GM21786 (cell line): Measurements from ENCODE around the gene SPDYE1.
A peak's percentile ranks its signal among the peaks of the same experiment; 100 is the strongest.
"Not testable (repeated sequence)": the region's sequence is repeated elsewhere in the genome, so short reads cannot be mapped to it uniquely, and the experiment has no call there.

Experiments used
- ATAC-seq: cut with Tn5 transposase; IDR thresholded peaks from one replicate; pipeline ENCODE4 v1.9.1; 2021; ENCODE audit not compliant: unreplicated experiment

Gene SPDYE1

DNA sequence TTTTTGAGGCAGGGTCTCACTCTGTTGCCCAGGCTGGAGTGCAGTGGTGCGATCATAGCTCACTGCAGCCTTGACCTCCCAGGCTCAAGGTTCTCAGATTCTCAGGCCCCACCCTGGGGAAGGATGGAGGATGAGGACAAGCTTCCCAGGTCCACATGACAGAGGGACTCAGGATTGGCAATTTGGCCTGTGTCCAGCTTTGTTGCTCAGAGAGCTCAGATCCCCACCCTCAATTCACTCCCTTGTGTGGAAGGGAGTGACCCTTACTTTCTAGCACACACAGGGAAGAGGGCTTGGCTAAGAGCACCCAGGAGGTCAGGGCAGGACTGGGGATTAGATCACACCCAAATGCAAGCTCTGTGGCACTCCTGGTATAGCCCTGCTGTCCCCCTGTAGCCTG, 6.9 kb upstream of the SPDYE1 start:
- not testable (repeated sequence) for ATAC-seq

DNA sequence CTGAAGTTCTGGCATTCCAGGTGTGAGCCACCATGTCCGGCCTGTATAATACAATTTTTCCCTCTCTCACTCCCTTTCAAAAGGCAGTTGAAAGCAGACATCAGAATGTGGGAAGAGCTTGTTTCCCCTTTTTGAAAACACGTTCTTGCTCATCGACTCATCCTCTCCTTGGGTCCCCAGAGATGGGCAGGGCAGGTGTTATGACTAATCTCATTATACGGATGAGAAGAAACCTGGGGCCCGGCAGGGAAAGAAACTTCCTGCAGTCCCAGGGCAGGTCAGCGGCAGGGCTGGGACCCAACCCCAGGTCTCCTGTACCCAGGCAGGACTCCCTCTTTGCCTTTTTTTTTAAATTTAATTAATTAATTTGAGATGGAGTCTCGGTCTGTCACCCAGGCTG, 4.8 kb upstream of the SPDYE1 start:
- ATAC-seq, result peak; percentile 99

DNA sequence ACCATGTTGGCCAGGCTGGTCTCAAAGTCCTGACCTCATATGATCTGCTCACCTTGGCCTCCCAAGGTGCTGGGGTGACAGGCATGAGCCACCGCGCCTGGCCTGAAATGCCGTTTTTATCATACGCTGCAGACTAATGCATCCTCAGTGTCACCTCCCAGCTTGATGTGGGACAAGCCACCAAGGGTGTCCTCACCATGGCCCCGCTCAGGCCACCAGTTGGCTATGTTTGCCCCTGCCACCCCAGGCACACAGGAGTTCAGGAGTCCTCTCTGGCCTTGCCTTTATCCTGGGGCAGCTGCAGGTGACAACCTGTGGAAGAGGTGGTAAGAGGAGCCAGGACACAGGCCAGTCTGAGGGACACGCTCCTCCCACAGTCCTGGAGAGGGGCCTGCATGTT, 3.0 kb upstream of the SPDYE1 start:
- ATAC-seq, result not testable (repeated sequence)

DNA sequence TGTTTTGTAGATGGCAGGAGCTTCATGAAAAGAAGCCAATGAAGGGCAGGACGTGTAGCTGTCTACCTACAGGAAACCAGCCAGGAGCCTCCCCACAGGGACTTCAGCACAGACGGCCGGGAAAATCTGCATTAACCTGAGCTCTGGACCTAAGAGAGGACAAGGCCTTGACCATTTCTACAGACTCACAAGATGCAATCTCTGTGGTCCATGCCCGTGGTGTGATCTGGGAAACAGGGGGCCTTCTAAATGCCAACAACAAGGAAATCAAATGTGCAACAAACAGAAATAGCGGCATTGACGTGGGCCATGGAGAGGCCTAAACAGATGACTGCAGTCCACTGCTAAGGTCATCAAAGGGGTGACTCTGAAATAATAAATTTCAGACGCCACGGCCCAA, 14.4 kb downstream of the SPDYE1 start:
- ATAC-seq, result not testable (repeated sequence)

DNA sequence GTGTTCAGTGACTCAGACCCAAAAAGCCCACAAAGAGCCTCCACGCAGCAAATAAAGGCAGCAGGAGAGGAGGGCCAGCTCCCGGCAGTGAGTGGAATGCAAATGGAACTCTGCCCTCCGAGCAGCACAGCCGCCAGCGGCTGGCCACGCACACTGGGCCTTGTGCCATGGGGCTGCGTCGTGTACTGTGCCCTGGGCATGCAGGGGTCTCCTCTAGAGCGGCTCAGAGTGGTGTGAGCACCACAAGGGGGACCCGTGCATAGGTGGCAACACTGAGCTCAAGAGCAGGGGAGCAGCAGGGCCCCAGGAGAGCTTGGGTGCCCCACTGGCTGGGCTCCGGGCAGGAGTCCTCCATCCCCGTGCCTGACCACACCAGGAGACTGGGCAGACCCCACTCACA, 17.4 kb downstream of the SPDYE1 start:
- ATAC-seq, result not testable (repeated sequence)

DNA sequence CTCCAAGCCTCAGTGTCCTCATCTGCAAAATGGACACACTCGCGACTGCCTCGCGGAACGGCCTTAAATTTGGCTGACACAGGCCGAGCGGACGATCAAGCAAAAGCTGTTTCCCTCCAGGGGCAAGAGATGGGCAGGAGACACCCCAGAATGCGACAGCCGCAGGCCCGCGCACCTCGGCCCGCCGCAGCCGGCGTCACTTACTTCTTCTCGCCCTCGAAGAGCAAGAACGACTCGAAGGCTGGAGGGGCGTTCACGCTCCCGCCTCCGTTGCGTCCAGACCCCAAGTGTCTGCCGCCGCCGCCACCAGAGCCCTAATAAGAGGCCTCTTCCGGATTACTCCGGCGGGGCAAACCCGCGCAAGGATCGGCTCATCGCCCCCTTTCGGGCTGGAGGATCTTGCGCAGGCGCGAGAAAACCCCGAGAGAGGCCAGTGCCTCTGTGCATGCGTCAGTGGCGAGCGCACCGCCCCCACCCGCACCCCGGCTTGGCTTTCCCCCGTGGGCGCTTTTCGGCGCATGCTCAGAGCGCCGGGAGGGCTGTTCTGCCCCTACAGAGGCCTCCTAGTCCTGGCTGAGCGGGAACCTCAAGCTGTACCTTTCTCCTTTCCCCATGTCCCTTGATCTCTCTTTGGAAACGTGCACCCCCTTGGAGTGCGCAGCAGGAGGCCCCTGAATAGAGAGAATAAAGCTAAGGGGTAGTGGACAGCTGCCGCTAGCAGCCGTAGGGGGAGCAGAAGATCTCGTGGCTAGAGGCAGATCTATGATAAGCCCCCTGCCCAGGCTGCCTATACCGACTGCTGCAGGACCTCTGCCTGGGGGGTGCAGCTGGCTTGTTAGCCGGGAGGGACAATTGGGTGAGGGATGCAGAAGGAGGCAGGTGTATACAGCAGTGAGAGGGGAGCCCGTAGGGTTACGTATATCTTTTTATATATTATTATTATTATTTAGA, 21.4 kb downstream of the SPDYE1 start:
- ATAC-seq, result peak; percentile 89

DNA sequence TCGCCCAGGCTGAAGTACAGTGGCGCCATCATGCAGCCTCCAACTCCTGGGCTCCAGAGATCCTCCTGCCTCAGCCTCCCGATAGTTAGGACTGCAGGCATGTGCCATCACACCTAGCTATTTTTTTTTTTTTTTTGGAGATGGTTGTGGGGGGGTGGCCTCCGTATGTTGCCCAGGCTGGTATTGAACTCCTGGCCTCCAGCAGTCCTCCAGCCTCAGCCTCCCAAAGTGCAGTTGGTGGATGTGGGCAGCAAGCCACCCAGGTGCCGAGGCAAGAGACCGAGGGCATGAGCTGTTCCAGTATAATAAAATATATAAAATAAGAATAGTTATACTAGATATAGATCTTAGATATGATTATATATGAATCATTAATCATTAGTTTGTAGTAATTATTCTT, 22.1 kb downstream of the SPDYE1 start:
- not testable (repeated sequence) for ATAC-seq

DNA sequence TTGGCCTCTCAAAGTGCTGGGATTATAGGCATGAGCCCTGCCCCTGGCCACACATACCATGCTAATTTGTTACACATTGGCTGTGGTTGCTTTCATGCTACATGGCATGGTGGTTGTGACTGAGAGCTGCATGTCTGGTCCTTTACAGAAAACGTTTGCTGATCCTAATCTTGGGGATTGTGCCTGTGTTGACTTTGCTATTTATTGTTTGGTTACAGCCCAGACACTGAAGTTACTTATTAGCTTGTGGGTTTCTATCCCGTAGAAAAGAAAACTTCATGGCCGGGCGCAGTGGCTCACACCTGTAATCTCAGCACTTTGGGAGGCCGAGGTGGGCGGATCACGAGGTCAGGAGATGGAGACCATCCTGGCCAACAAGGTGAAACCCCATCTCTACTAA, 24.4 kb downstream of the SPDYE1 start:
- ATAC-seq, result not testable (repeated sequence)

DNA sequence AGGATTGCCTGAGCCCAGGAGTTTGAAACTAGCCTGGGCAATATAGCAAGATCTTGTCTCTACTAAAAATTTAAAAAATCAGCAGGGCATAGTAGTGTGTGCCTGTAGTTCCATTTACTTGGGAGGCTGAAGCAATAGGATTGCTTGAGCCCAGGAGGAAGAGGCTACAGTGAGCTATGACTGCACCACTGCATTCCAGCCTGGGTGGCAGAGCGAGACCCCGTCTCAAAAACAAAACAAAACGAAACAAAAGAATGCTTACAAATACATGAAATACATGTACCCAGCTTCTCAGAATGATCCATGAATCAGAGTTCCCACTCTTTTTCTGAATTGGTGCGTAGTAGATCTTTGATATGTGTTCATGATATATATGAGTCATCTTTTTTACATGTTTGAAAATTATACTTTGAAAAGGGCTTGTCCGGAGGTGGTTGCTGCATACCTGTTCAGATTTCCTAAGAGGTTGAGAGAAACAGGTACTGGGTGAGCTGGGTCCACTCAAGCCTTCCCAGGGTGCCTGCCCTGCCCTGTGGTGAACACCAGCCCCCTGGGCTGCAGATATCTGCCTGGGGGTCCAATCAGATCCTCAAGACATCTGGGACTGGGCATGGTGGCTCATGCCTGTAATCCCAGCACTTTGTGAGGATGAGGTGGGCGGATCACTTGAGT, 25.2 kb downstream of the SPDYE1 start:
- not testable (repeated sequence) for ATAC-seq

DNA sequence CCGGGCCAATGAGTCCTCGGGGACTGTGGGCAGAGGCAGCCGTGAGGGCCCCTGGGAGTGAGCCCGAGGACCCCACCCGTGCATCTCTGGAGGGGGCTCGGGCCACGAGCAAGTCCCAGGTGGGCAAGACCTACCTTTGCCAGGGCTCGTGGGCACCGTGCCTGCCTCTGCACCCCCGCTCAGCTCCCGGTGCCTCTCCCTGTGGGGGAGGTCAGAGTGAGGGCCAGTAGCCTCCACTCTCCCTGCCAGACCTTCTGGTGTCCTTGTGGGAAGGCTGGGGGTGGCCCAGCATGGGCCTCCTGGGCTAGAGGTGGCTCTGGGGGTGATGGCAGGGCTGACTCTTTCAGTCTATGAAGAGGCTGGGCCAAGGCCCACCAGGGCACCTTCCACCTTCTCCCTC, 31.7 kb downstream of the SPDYE1 start:
- not testable (repeated sequence) for ATAC-seq

DNA sequence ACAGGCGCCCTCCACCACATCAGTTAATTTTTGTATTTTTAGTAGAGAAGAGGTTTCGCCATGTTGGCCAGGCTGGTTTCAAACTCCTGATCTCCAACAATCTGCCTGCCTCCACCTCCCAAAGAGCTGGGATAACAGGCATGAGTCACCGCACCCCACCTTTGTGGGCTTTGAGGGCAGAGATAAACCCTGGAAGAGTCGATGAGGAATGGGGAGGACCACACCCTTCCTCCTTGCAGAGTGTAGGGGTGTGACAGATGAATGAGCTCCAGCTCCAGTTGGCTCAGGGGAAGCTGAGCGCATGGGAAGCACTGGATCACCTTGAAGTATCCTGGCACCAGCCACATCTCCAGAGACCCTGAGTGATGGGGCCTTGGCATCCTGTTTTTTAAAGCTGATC, 32.3 kb downstream of the SPDYE1 start:
- not testable (repeated sequence) for ATAC-seq

DNA sequence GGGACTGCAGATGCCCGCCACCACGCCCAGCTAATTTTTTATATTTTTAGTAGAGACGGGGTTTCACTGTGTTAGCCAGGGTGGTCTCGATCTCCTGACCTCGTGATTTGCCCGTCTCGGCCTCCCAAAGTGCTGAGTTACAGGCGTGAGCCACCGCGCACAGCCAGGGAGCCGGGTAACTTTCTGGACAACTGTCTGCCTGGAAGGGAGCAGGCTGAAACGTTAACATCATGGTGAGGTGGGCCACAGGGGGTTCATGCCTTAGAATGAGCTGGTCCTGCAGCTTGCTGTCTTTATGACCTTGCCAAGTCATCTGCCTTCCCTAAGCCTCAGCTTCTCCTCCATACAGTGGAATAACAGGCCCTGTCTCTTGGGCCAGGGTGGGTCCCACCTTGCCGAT, 33.6 kb downstream of the SPDYE1 start:
- ATAC-seq, result not testable (repeated sequence)

DNA sequence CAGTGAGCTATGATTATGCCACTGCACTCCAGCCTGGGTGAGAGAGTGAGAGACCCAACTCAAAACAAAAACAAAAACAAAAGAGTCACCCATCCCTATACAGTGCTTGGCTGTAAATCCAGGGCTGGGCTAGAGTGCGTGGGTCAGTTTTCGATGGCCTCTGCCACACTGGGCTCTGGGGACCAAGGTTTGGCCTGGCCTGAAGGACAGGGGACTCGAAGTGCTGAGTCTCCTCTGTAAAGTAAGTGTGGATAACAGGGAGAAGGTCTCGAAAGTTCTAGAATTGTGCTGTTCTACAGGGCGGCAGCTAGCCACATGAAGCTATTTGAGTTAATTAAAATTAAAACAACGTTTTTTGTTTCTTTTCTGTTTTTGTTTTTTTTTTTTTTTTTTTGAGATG, 34.3 kb downstream of the SPDYE1 start:
- not testable (repeated sequence) for ATAC-seq

DNA sequence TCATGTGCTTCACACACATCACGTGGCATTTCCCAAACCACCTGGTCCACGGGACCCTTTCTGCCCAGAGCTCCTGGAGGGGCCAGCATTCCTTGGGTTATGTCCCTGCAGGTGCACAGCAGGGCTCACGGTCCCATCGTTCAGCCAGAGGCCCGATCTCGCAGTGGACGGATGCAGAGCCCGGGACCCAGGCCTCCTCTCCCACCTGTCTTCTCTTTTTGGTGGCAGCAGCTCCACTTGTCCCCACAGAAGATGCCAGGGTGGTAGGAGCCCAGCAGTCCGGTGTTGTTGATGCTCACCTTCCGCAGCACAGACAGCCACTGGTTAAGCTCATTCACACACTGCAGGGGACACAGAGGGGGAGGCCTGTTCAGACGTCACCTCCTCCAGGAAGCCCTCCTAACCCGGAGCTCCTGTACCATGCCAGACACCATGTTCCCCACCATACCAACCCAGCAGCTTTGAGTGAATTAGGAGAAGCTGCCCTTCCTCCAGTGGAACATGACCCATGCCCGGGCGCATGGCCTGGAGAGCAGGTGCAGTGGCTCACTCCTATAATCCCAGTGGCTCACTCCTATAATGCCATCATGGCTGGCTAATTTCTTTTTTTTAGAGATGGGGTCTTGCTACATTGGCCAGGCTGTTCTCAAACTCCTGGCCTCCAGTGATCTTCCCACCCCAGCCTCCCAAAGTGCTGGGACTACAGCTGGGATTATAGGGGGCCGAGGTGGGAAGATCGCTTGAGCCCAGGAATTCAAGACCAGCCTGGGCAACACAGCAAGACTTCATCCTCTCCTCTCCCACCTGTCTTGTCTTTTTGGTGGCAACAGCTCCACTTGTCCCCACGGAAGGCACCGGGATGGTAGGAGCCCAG, 36.5 kb downstream of the SPDYE1 start:
- not testable (repeated sequence) for ATAC-seq

DNA sequence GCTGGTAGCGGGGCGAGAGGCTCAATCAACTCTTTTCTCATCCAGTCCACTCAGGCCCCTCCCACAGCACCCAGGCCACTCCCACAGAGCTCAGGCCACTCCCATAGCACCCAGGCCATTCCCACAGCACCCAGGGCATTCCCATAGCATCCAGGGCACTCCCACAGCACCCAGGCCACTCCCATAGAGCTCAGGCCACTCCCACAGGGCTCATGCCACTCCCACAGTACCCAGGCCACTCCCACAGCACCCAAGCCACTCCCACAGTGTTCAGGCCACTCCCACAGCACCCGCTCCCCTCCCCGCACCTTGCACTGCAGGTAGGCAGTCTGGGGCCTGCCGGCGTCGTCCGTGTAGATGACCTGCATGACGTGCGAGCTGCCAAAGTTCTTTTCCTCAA, 38.7 kb downstream of the SPDYE1 start:
- not testable (repeated sequence) for ATAC-seq

DNA sequence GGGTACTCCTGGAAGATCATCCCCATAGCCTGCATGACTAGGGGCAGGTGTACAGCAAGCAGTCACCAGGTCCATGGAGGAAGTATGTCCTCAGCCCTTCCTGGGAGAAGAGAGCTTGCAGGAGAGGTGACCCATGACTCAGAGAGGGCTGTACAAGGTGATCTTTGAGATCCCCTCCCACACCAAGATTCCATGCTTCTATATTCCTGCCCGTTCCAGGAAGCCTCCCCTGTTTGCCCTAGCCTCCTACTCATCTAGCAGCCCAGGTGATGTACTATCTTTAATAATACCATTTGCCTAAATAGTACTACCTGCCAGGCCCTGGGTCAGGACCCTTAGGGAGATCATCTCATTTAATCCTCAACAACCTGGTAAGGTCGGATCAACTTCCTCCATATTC, 40.3 kb downstream of the SPDYE1 start:
- ATAC-seq, result not testable (repeated sequence)

DNA sequence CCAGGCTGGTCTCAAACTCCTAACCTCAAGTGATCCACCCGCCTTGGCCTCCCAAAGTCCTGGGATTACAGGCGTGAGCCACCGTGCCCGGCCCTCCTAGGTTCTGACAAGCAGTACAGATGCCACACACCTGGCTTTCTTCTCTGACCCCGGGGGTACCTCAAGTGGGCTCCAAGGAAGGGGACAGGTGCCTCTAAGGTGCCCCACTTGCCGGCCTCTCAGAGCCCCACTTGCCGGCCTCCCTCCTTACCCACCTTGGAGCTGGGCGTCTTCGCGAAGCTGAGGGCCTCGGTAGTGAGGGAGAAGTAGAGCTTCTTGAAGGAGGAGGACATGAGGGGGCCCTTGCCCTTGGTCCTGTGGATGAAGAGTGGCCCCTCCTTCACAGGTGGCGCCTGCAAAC, 40.9 kb downstream of the SPDYE1 start:
- not testable (repeated sequence) for ATAC-seq

DNA sequence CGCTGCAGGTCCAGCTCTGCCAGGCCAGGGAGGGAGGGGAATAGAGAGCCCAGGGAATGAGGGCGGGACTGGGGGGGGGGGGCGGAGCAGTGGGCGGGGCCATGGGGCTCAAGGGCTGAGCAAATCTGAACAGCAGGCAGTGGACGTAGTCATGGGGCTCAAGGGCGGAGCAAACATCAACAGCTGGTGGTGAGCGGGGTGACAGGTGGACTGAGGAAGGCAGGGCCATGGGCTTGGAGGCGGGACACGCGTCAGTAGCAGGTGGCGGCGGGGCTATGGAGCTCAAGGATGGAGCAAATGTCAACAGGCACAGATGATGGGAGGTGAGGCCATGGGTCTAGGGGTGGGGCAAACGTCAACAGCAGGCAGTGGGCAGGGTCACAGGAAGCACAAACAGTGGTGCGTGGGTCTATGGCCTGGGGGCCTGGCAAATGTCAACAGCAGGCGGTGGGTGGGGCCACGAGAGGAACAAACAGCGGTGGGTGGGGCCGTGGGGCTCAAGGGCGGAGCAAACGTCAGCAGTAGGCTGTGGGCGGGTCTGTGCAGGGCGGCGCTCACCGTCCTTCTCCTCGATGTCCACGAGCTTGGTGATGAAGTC, 41.4 kb downstream of the SPDYE1 start:
- peak; percentile 57 for ATAC-seq

DNA sequence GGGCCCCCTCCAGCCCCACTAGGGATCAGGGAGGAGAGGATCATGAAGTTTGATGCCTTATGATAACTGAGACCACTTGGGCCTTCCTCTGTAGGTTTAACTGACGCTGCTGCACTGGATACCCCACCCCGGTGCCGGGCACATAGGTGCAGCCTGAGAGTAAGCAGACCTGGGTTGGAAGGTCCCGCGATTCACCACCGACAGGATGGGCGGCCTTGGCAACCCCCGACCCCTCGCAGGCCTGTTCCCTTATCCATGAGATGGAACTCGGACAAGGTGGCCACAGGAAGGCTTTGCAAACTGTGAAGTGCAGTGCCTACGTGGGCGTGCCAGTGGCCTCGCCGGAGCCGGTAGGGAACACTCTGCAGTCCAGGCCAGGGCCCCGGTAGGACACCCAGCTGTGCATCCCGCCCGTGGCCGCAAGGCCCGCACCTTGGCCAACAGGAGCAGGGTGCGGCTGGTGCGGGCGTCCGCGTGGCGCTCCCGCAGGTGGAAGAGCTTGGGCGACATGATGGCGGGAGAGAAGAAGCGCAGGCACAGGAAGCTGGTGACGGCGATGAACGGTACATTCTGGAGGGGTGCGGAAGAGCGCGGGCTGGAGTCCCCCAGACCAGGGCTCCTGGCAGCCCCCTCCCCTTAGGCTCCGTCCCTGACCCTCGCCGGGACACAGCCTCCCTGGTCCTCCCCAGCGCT, 42.2 kb downstream of the SPDYE1 start:
- ATAC-seq, result peak; percentile 4

DNA sequence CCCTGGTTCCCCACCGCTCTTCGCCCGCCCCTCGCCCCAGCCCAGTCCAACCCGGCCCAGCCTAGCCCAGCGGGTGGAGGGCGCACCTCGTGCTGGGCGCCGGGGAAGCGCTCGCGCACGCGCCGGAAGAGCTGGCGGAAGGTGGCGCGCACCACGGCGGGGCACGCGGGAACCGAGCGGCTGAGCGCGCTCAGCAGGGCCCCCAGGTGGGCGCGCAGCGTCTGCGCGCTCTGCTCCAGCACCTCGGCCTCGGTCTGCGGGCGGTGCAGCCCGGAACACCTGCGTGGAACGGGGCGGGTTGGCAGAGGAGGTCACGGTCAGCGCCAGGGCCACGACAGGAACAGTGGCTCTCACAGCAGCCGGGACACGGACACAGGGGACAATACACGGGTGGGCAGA, 42.8 kb downstream of the SPDYE1 start:
- ATAC-seq, result peak; percentile 38
